SK-N-MC (cell line): ENCODE data around the gene KDSR.

Source experiments
- EZH2 ChIP-seq: fragments of 200-600 bp; sonication (generic); IDR thresholded peaks from one replicate; pipeline ENCODE4 v1.6.1; 2017; ENCODE audit warnings: antibody characterized with exemption
- FOXP2 ChIP-seq: optimal IDR thresholded peaks from 2 replicates; pipeline ENCODE3; 2011; ENCODE audit warnings: mild to moderate bottlenecking, moderate library complexity; ENCODE audit not compliant: insufficient read depth; ENCODE audit errors: extremely low read length, control extremely low read depth
- POLR2AphosphoS5 ChIP-seq: IDR thresholded peaks from 2 replicates; pipeline ENCODE4 v1.6.1; 2012; ENCODE audit warnings: mild to moderate bottlenecking, low read depth, low read length, borderline replicate concordance

DNA sequence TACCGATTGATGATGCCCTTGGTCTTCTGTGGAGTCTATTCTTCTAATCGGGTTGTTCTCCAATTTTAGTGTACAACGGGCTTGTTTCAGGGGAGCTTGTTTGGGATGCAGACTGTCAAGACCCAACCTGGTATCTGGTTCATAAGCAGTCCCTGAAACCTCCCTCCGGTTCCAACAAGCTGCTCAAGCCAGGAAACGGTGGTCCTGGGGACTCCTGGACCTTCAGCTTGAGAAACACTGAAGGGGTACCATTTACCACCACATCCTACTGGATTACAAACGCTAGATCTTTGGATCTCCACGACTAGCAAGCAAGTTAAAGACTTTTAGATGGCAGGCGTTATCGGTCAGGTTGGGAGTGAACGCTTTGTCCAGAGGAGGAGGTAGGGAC lies 49.5 kb downstream of the KDSR start:
- TF ChIP-seq POLR2AphosphoS5 = no peak
- TF ChIP-seq EZH2 = no peak
- TF ChIP-seq FOXP2 = no peak
